SK-N-DZ (cell line): ENCODE results near the gene OTOP2.
"Not testable (repeated sequence)": the region's sequence is repeated elsewhere in the genome, so short reads cannot be mapped to it uniquely, and the experiment has no call there.

ENCODE experiments used
- DNase-seq: peaks from one replicate; pipeline ENCODE4 v3.0.0-alpha.2; 2015; ENCODE audit warnings: low spot score

Gene OTOP2

GRCh38 chr17:74900208-74900607 lies 23.9 kb upstream of the OTOP2 start:
- no peak for DNase-seq

GRCh38 chr17:74901353-74902135 lies 22.5 kb upstream of the OTOP2 start:
- no peak for DNase-seq

GRCh38 chr17:74903034-74903433 lies 21.0 kb upstream of the OTOP2 start:
- DNase-seq = no peak

- no peak for DNase-seq
These were observed 20.4 kb upstream of the OTOP2 start for GRCh38 chr17:74903671-74904070.

GRCh38 chr17:74904687-74905409 lies 19.2 kb upstream of the OTOP2 start:
- DNase-seq = no peak

GRCh38 chr17:74906214-74906793 lies 17.8 kb upstream of the OTOP2 start:
- DNase-seq = not testable (repeated sequence)

- DNase-seq = no peak
These were observed 17.1 kb upstream of the OTOP2 start for GRCh38 chr17:74907012-74907411.

GRCh38 chr17:74909097-74909496 lies 15.0 kb upstream of the OTOP2 start:
- not testable (repeated sequence) for DNase-seq

GRCh38 chr17:74911423-74911822 lies 12.7 kb upstream of the OTOP2 start:
- not testable (repeated sequence) for DNase-seq

GRCh38 chr17:74916136-74916850 lies 7.8 kb upstream of the OTOP2 start:
- no peak for DNase-seq

GRCh38 chr17:74916851-74917199 lies 7.2 kb upstream of the OTOP2 start:
- no peak for DNase-seq

GRCh38 chr17:74917430-74917829 lies 6.6 kb upstream of the OTOP2 start:
- DNase-seq = no peak

GRCh38 chr17:74918906-74919305 lies 5.2 kb upstream of the OTOP2 start:
- DNase-seq = no peak

- peak; percentile 77 for DNase-seq
These were observed 4.4 kb upstream of the OTOP2 start for GRCh38 chr17:74919440-74920305.

GRCh38 chr17:74920306-74920620 lies 3.8 kb upstream of the OTOP2 start:
- DNase-seq = no peak

- no peak for DNase-seq
These were observed 3.4 kb upstream of the OTOP2 start for GRCh38 chr17:74920642-74921025.

- DNase-seq = no peak
These were observed 2.9 kb upstream of the OTOP2 start for GRCh38 chr17:74921026-74921681.

GRCh38 chr17:74921769-74922168 lies 2.3 kb upstream of the OTOP2 start:
- no peak for DNase-seq

GRCh38 chr17:74922172-74922571 lies 1.9 kb upstream of the OTOP2 start:
- no peak for DNase-seq

GRCh38 chr17:74922694-74923537 lies 1.2 kb upstream of the OTOP2 start, which contains the start of gene USH1G:
TSS of gene USH1G (minus strand) at chr17:74923255. CDS start at chr17:74923073, 182 bp downstream.
- no peak for DNase-seq
